ENCODE measurements around the gene PRAMEF15.
"Not testable (repeated sequence)": the region's sequence is repeated elsewhere in the genome, so short reads cannot be mapped to it uniquely, and the experiment has no call there.

GRCh38 chr1:13353476-13353875 is 38.1 kb downstream of the PRAMEF15 start:
- TF ChIP-seq RAD51 (IDR thresholded peaks at IDR 0.05; ENCODE audit: borderline replicate concordance, low read depth); U2AF2 (optimal IDR thresholded peaks at IDR 0.05; ENCODE audit: low read depth, low read length); ZNF212 (CRISPR knock-in tag; IDR thresholded peaks at IDR 0.05); IRF9 (tag; IDR thresholded peaks at IDR 0.05); EZH2 (IDR thresholded peaks at IDR 0.05; ENCODE audit: borderline replicate concordance, low read depth, low read length); ZNF75A (CRISPR knock-in tag; IDR thresholded peaks at IDR 0.05); CREM (IDR thresholded peaks at IDR 0.05; ENCODE audit: low read depth); FOXM1 (IDR thresholded peaks at IDR 0.05; ENCODE audit: low read depth); FOXM1 (CRISPR knock-in tag; IDR thresholded peaks at IDR 0.05; ENCODE audit: low read depth): not testable (repeated sequence)
